Measurements from ENCODE around the gene SPINK4.
A peak's percentile ranks its signal among the peaks of the same experiment; 100 is the strongest.

SPINK4 gene

GRCh38 chr9:33255471-33255870 is 15.5 kb downstream of the SPINK4 start:
- H3K4me1 Mint-ChIP-seq, result no peaks in the 10 kb centered on the region
- no peaks in the 10 kb centered on the region for H3K9me3 Mint-ChIP-seq
- DNase-seq, result no peak
- H3K27ac Mint-ChIP-seq, result no peak overlapping the region
- H3K4me3 Mint-ChIP-seq, result no peak overlapping the region
- H3K27me3 Mint-ChIP-seq (ENCODE audit: low read depth, poor library complexity), result peaks cover 3% of the 10 kb centered on the region
- peaks cover 73% of the 10 kb centered on the region for H3K36me3 Mint-ChIP-seq (ENCODE audit: low read depth)
- TF ChIP-seq CTCF (IDR thresholded peaks at IDR 0.05), result no peak

- H3K27ac Mint-ChIP-seq, result no peak overlapping the region
- no peak overlapping the region for H3K4me3 Mint-ChIP-seq
- no peaks in the 10 kb centered on the region for H3K9me3 Mint-ChIP-seq
- no peak for TF ChIP-seq CTCF (IDR thresholded peaks at IDR 0.05)
- peaks cover 3% of the 10 kb centered on the region for H3K27me3 Mint-ChIP-seq (ENCODE audit: low read depth, poor library complexity)
- DNase-seq, result no peak
- peaks cover 76% of the 10 kb centered on the region for H3K36me3 Mint-ChIP-seq (ENCODE audit: low read depth)
- no peaks in the 10 kb centered on the region for H3K4me1 Mint-ChIP-seq
These were observed 16.3 kb downstream of the SPINK4 start for GRCh38 chr9:33256236-33256635.

DNA sequence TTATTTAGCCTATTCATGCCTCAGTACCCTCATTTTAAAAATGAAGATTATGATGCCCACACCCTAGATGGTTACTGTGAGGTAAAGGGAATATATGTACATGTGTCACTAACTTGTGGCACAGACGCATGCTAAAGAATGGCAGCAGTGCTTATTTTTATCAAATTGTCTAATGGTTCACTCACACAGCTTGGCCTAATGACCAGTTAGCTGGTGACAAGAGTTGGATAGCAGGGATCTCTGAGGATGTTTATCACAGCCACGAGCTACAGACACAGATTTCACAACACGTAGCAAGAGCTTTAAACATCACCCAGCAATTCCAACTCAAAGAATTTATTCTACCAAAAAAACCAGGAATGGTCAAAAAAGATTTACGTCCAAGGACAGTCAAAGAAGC is 17.3 kb downstream of the SPINK4 start:
- Mint-ChIP-seq H3K27ac (no peak overlapping the region), H3K36me3 (ENCODE audit: low read depth) (peaks cover 79% of the 10 kb centered on the region), H3K4me1 (no peaks in the 10 kb centered on the region), H3K4me3 (no peak overlapping the region), H3K27me3 (ENCODE audit: low read depth, poor library complexity) (no peaks in the 10 kb centered on the region), H3K9me3 (no peaks in the 10 kb centered on the region)
- no peak for TF ChIP-seq CTCF (IDR thresholded peaks at IDR 0.05)
- no peak for DNase-seq

DNA sequence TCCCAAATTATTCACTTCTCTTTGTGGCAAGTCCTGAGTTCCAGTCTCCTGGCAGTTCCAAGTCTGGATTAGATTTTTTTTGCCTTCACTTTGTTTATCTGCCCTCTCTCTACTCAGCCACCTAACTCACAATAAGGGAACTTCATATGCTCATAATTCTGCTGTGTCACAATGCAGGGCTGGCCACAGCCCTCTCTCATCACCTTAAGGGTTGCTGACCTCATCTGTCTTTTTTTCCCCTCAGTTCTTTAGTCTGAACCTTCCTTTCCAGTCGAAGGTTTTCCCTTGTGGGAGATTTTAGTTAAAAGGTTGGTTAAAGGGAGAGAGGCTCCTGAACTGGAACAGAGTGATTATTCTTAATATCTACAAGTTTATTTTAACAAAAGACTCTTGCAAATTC is 20.4 kb downstream of the SPINK4 start:
- Mint-ChIP-seq H3K4me1 (peaks cover 18% of the 10 kb centered on the region), H3K36me3 (ENCODE audit: low read depth) (peaks cover 60% of the 10 kb centered on the region), H3K4me3 (no peak overlapping the region), H3K9me3 (no peaks in the 10 kb centered on the region), H3K27ac (no peak overlapping the region), H3K27me3 (ENCODE audit: low read depth, poor library complexity) (peaks cover 3% of the 10 kb centered on the region)
- no peak for DNase-seq
- no peak for TF ChIP-seq CTCF (IDR thresholded peaks at IDR 0.05)

DNA sequence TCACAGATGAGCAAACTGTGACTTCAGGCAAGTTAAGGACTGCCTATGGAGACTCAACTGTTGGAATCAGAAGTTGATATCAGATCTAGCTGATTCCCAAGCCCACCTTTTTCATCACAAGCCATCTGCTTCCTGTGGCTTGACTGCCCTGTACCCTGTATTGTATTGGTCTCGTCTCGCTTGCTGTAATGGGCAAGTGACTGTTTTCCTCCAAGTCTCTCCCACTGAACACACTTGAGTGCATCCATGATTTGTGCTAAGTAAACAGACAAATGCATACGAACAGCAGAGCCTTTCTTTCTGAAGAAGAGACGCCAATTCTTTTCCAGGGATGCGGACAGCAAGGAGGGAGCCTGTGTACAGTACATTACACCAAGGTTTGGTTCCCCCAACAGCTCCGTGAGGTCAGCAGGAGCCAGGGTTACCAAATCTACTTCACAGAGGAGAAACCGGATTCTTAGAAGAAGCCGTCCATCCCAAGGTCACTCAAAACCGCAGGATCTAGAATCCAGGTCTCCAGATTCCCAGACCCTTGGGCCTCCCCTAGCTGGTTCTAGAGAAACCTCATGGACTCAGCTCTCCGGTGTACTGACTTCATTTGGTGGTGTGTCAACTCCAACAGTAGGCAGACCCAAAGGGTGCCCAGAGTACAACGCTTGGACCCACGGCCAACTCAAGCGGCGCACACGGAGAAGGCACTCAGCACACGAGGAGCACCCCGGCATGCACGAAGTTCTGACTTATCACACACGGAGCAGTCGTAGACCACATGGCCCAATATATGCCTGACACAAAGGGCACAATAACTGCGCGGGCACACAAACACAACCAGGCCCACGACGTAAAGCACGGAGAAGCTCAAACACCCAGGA is 23.4 kb downstream of the SPINK4 start:
- Mint-ChIP-seq H3K27ac (peak overlapping the region; percentile 40), H3K4me1 (peaks cover 32% of the 10 kb centered on the region), H3K27me3 (ENCODE audit: low read depth, poor library complexity) (peaks cover 3% of the 10 kb centered on the region), H3K4me3 (peak overlapping the region; percentile 96), H3K9me3 (no peaks in the 10 kb centered on the region), H3K36me3 (ENCODE audit: low read depth) (peaks cover 47% of the 10 kb centered on the region)
- no peak for TF ChIP-seq CTCF (IDR thresholded peaks at IDR 0.05)
- DNase-seq, result no peak

- no peaks in the 10 kb centered on the region for H3K9me3 Mint-ChIP-seq
- peak overlapping the region; percentile 96 for H3K4me3 Mint-ChIP-seq
- no peak for DNase-seq
- peaks cover 45% of the 10 kb centered on the region for H3K36me3 Mint-ChIP-seq (ENCODE audit: low read depth)
- peak overlapping the region; percentile 40 for H3K27ac Mint-ChIP-seq
- H3K4me1 Mint-ChIP-seq, result peaks cover 32% of the 10 kb centered on the region
- no peak for TF ChIP-seq CTCF (IDR thresholded peaks at IDR 0.05)
- H3K27me3 Mint-ChIP-seq (ENCODE audit: low read depth, poor library complexity), result peaks cover 3% of the 10 kb centered on the region
These were observed 24.1 kb downstream of the SPINK4 start for GRCh38 chr9:33264003-33264472.

Data from nephron progenitor cell (in vitro differentiated cells).